Measurements from ENCODE around the gene ECHS1. TPM values are rescaled to one million over a fixed set of nuclear protein-coding genes. Genes with fewer than 3 reads are reported as not detected.
A peak's percentile ranks its signal among the peaks of the same experiment; 100 is the strongest.
"Not testable (repeated sequence)": the region's sequence is repeated elsewhere in the genome, so short reads cannot be mapped to it uniquely, and the experiment has no call there.

The ECHS1 gene
- total RNA-seq = 91.0 and 95.4 TPM in 2 replicates

GRCh38 chr10:133373174-133374090, at the start of gene ECHS1:
ECHS1 (minus strand) TSS chr10:133373354; CDS start chr10:133373333, 21 bp downstream.
- DNase-seq = peak; percentile 96

- no peak for DNase-seq
Observed at GRCh38 chr10:133422223-133422806, 49.2 kb upstream of the ECHS1 start.

- DNase-seq = no peak
Observed at GRCh38 chr10:133421336-133422222, 48.4 kb upstream of the ECHS1 start.

GRCh38 chr10:133420579-133420978, 47.4 kb upstream of the ECHS1 start:
- no peak for DNase-seq

GRCh38 chr10:133420028-133420427, 46.9 kb upstream of the ECHS1 start:
- DNase-seq = no peak

GRCh38 chr10:133419211-133419950, 46.2 kb upstream of the ECHS1 start:
- DNase-seq = no peak

GRCh38 chr10:133418289-133418993, 45.3 kb upstream of the ECHS1 start:
- DNase-seq = no peak

GRCh38 chr10:133415752-133416151, 42.6 kb upstream of the ECHS1 start:
- no peak for DNase-seq

- DNase-seq = not testable (repeated sequence)
Observed at GRCh38 chr10:133414401-133414800, 41.2 kb upstream of the ECHS1 start.

- DNase-seq = no peak
Observed at GRCh38 chr10:133412381-133412711, 39.2 kb upstream of the ECHS1 start.

- no peak for DNase-seq
Observed at GRCh38 chr10:133411523-133412380, 38.6 kb upstream of the ECHS1 start.

GRCh38 chr10:133405844-133406527, 32.8 kb upstream of the ECHS1 start:
- no peak for DNase-seq

GRCh38 chr10:133405272-133405671, 32.1 kb upstream of the ECHS1 start:
- DNase-seq = no peak

GRCh38 chr10:133403784-133404183, 30.6 kb upstream of the ECHS1 start:
- DNase-seq = no peak

- DNase-seq = no peak
Observed at GRCh38 chr10:133403359-133403758, 30.2 kb upstream of the ECHS1 start.

- no peak for DNase-seq
Observed at GRCh38 chr10:133401981-133402725, 29.0 kb upstream of the ECHS1 start.

GRCh38 chr10:133401500-133401899, 28.3 kb upstream of the ECHS1 start:
- DNase-seq = no peak

GRCh38 chr10:133400624-133401424, 27.7 kb upstream of the ECHS1 start:
- no peak for DNase-seq
